ENCODE results near the gene MAP3K20. TPM values are rescaled to one million over a fixed set of nuclear protein-coding genes. Genes with fewer than 3 reads are reported as not detected.
A peak's percentile ranks its signal among the peaks of the same experiment; 100 is the strongest.
"Not testable (repeated sequence)": the region's sequence is repeated elsewhere in the genome, so short reads cannot be mapped to it uniquely, and the experiment has no call there.

The MAP3K20 gene
- total RNA-seq, 2 experiments from 2014 or later: 11.4 to 16.1 TPM

- DNase-seq (no peak), ATAC-seq (peak; percentile 75)
- Mint-ChIP-seq H3K9me3 (ENCODE audit: low read depth) (no peaks in the 10 kb centered on the region), H3K4me1 (peaks cover 31% of the 10 kb centered on the region), H3K4me3 (no peak overlapping the region), H3K27me3 (peaks cover 6% of the 10 kb centered on the region), H3K36me3 (peaks cover 10% of the 10 kb centered on the region), H3K27ac (peak overlapping the region; percentile 59)
- CTCF ChIA-PET: interaction anchor here (0.6 to 1.4 kb wide), 2 partner anchors 19 to 90 kb away, joined by 3 read pairs; no protein-coding TSS in a partner anchor
Measured at GRCh38 chr2:173151671-173152401, 76.2 kb downstream of the MAP3K20 start.

GRCh38 chr2:173153301-173153885 is 77.7 kb downstream of the MAP3K20 start:
- Mint-ChIP-seq H3K4me1 (peaks cover 31% of the 10 kb centered on the region), H3K27me3 (peaks cover 4% of the 10 kb centered on the region), H3K4me3 (no peak overlapping the region), H3K36me3 (peaks cover 9% of the 10 kb centered on the region), H3K27ac (no peak overlapping the region), H3K9me3 (ENCODE audit: low read depth) (no peaks in the 10 kb centered on the region)
- CTCF ChIA-PET: no interaction called here
- no peak for ATAC-seq
- DNase-seq: no peak

- CTCF ChIA-PET: interaction anchor here (1.0 kb wide), 1 partner anchor 131 kb away, joined by 4 read pairs; no protein-coding TSS in a partner anchor
- peaks cover 4% of the 10 kb centered on the region for H3K36me3 Mint-ChIP-seq
- no peaks in the 10 kb centered on the region for H3K4me1 Mint-ChIP-seq
- H3K27ac Mint-ChIP-seq: no peak overlapping the region
- DNase-seq (no peak), ATAC-seq (no peak)
- H3K4me3 Mint-ChIP-seq: no peak overlapping the region
- H3K9me3 Mint-ChIP-seq (ENCODE audit: low read depth): peaks cover 2% of the 10 kb centered on the region
- H3K27me3 Mint-ChIP-seq: peaks cover 11% of the 10 kb centered on the region
Measured at GRCh38 chr2:173157676-173158293, 82.1 kb downstream of the MAP3K20 start.

GRCh38 chr2:173159791-173160463 is 84.3 kb downstream of the MAP3K20 start:
- Mint-ChIP-seq H3K4me1 (no peaks in the 10 kb centered on the region), H3K27ac (no peak overlapping the region), H3K27me3 (peaks cover 7% of the 10 kb centered on the region), H3K36me3 (peaks cover 4% of the 10 kb centered on the region), H3K9me3 (ENCODE audit: low read depth) (peaks cover 2% of the 10 kb centered on the region), H3K4me3 (no peak overlapping the region)
- DNase-seq (no peak), ATAC-seq (no peak)
- CTCF ChIA-PET: no interaction called here

GRCh38 chr2:173160618-173161017 is 85.0 kb downstream of the MAP3K20 start:
- Mint-ChIP-seq H3K4me3 (no peak overlapping the region), H3K4me1 (no peaks in the 10 kb centered on the region), H3K27me3 (peaks cover 7% of the 10 kb centered on the region), H3K27ac (no peak overlapping the region), H3K36me3 (peaks cover 4% of the 10 kb centered on the region), H3K9me3 (ENCODE audit: low read depth) (peaks cover 2% of the 10 kb centered on the region)
- ATAC-seq: no peak
- no peak for DNase-seq
- CTCF ChIA-PET: no interaction called here

- no peak for ATAC-seq
- Mint-ChIP-seq H3K36me3 (peaks cover 4% of the 10 kb centered on the region), H3K4me1 (no peaks in the 10 kb centered on the region), H3K4me3 (no peak overlapping the region), H3K27ac (no peak overlapping the region), H3K27me3 (peaks cover 7% of the 10 kb centered on the region), H3K9me3 (ENCODE audit: low read depth) (peaks cover 2% of the 10 kb centered on the region)
- CTCF ChIA-PET: no interaction called here
- no peak for DNase-seq
Measured at GRCh38 chr2:173161040-173161439, 85.4 kb downstream of the MAP3K20 start.

- CTCF ChIA-PET: no interaction called here
- peaks cover 4% of the 10 kb centered on the region for H3K36me3 Mint-ChIP-seq
- peaks cover 7% of the 10 kb centered on the region for H3K27me3 Mint-ChIP-seq
- peaks cover 2% of the 10 kb centered on the region for H3K9me3 Mint-ChIP-seq (ENCODE audit: low read depth)
- H3K4me1 Mint-ChIP-seq: no peaks in the 10 kb centered on the region
- no peak for ATAC-seq
- H3K27ac Mint-ChIP-seq: no peak overlapping the region
- no peak overlapping the region for H3K4me3 Mint-ChIP-seq
- no peak for DNase-seq
Measured at GRCh38 chr2:173161507-173161906, 85.9 kb downstream of the MAP3K20 start.

GRCh38 chr2:173163357-173163756 is 87.7 kb downstream of the MAP3K20 start:
- CTCF ChIA-PET, H3K4me1 Mint-ChIP-seq: not testable (repeated sequence)

GRCh38 chr2:173164396-173164795 is 88.8 kb downstream of the MAP3K20 start:
- DNase-seq (no peak), ATAC-seq (no peak)
- Mint-ChIP-seq H3K9me3 (ENCODE audit: low read depth) (peaks cover 2% of the 10 kb centered on the region), H3K4me3 (no peak overlapping the region), H3K36me3 (peaks cover 2% of the 10 kb centered on the region), H3K27ac (no peak overlapping the region), H3K4me1 (no peaks in the 10 kb centered on the region), H3K27me3 (peaks cover 3% of the 10 kb centered on the region)
- CTCF ChIA-PET: no interaction called here

More at GRCh38 chr2:173163357-173163756, 87.7 kb downstream of the MAP3K20 start:
- not testable (repeated sequence) for H3K27me3 Mint-ChIP-seq; H3K36me3 Mint-ChIP-seq; H3K27ac Mint-ChIP-seq; H3K4me3 Mint-ChIP-seq; ATAC-seq; H3K9me3 Mint-ChIP-seq (ENCODE audit: low read depth); DNase-seq

- peaks cover 2% of the 10 kb centered on the region for H3K36me3 Mint-ChIP-seq
- H3K4me1 Mint-ChIP-seq: no peaks in the 10 kb centered on the region
- CTCF ChIA-PET: no interaction called here
- peaks cover 2% of the 10 kb centered on the region for H3K9me3 Mint-ChIP-seq (ENCODE audit: low read depth)
- H3K27ac Mint-ChIP-seq: no peak overlapping the region
- DNase-seq: no peak
- ATAC-seq: no peak
- no peak overlapping the region for H3K4me3 Mint-ChIP-seq
- no peaks in the 10 kb centered on the region for H3K27me3 Mint-ChIP-seq
Measured at GRCh38 chr2:173165443-173166238, 90.0 kb downstream of the MAP3K20 start.

GRCh38 chr2:173171321-173171720 is 95.7 kb downstream of the MAP3K20 start:
- Mint-ChIP-seq H3K27ac (no peak overlapping the region), H3K27me3 (no peaks in the 10 kb centered on the region)
- CTCF ChIA-PET: no interaction called here

GRCh38 chr2:173171924-173172643 is 96.4 kb downstream of the MAP3K20 start:
- H3K4me1 Mint-ChIP-seq: no peaks in the 10 kb centered on the region
- peaks cover 1% of the 10 kb centered on the region for H3K36me3 Mint-ChIP-seq
- H3K27ac Mint-ChIP-seq: no peak overlapping the region
- DNase-seq (no peak), ATAC-seq (no peak)
- CTCF ChIA-PET: no interaction called here
- no peaks in the 10 kb centered on the region for H3K9me3 Mint-ChIP-seq (ENCODE audit: low read depth)
- no peak overlapping the region for H3K4me3 Mint-ChIP-seq
- H3K27me3 Mint-ChIP-seq: peaks cover 2% of the 10 kb centered on the region

More at GRCh38 chr2:173171321-173171720, 95.7 kb downstream of the MAP3K20 start:
- Mint-ChIP-seq H3K9me3 (ENCODE audit: low read depth) (no peaks in the 10 kb centered on the region), H3K4me3 (no peak overlapping the region), H3K4me1 (no peaks in the 10 kb centered on the region), H3K36me3 (no peaks in the 10 kb centered on the region)
- DNase-seq: no peak
- no peak for ATAC-seq
